HepG2 (cell line): ENCODE data around the gene AFAP1. TPM values are rescaled to one million over a fixed set of nuclear protein-coding genes. Genes with fewer than 3 reads are reported as not detected.

Experiments
- ATAC-seq: fragments of 200-7000 bp; cut with Tn5 transposase; 3 replicates; pipeline ENCODE4 v1.9.1; 2020; ENCODE audit warnings: mild to moderate bottlenecking, moderate library complexity
- BruUV-seq: library from RNA; stranded (reverse); fragments of 400-500 nt; replicated peaks from 2 replicates; lab custom pipeline; 2021; lab: Mats Ljungman, UMichigan
- CTCF ChIA-PET: fragments of 300-600 bp; formaldehyde crosslinking; extraction: SDS; loops from one replicate; lab custom pipeline; 2021; ENCODE audit warnings: low total read pairs, inconsistent platforms, low intra/inter-chr PET ratio; lab: Yijun Ruan, JAX
- POLR2A ChIA-PET: fragments of 350-600 bp; sonication (Branson Sonifier 250); formaldehyde crosslinking; loops from one replicate; lab custom pipeline; 2020; ENCODE audit warnings: antibody characterized with exemption, inconsistent platforms; lab: Yijun Ruan, JAX
- DNase-seq: peaks from one replicate; pipeline ENCODE4 v3.0.0-alpha.2; 2015; ENCODE audit warnings: low spot score
- FAIRE-seq: peaks from 3 replicates; lab custom pipeline; 2011; peaks lifted over from hg19 to GRCh38; lab: Jason Lieb, UNC
- H2AFZ ChIP-seq: one replicate; pipeline ENCODE4 v1.6.1; 2011; ENCODE audit warnings: low read length, inconsistent platforms
- H3K27ac ChIP-seq: fragments of 300-600 bp; 3 replicates; pipeline ENCODE4 v1.8.0; 2011; ENCODE audit warnings: mixed run types, mild to moderate bottlenecking, mixed read lengths, low read length, inconsistent platforms; ENCODE audit not compliant: insufficient read depth; ENCODE audit errors: extremely low read length
- H3K27me3 ChIP-seq, 2 experiments: fragments of 200-600 bp in 1 of 2; 2 replicates in 1 of 2; 3 replicates in 1 of 2; pipeline versions ENCODE4 v1.6.0 to v1.8.0; 2011; ENCODE audit warnings: low read length in 2 of 2, mild to moderate bottlenecking in 2 of 2, moderate library complexity in 2 of 2, inconsistent platforms in 1 of 2; ENCODE audit not compliant: insufficient read depth in 2 of 2, control insufficient read depth in 1 of 2
- H3K36me3 ChIP-seq, 2 experiments: fragments of 200-600 bp in 1 of 2; replicated peaks in 1 of 2; 2 replicates in 1 of 2; 3 replicates in 1 of 2; pipeline versions ENCODE4 v1.5.1 to v1.8.0; 2011; ENCODE audit warnings: low read length in 2 of 2, inconsistent platforms in 1 of 2; ENCODE audit not compliant: insufficient read depth in 2 of 2, control insufficient read depth in 1 of 2
- H3K4me1 ChIP-seq: 2 replicates; pipeline ENCODE4 v1.5.1; 2012; ENCODE audit warnings: low read length, inconsistent platforms; ENCODE audit not compliant: insufficient read depth
- H3K4me2 ChIP-seq: 2 replicates; pipeline ENCODE4 v1.6.0; 2011; ENCODE audit warnings: low read depth, low read length, inconsistent platforms
- H3K4me3 ChIP-seq, 3 experiments: fragments of 200-600 bp in 1 of 3; sonication (generic), shearing (Covaris generic) in 1 of 3; replicated peaks in 1 of 3; 2 replicates each; pipeline ENCODE4 v1.5.1; 2011 to 2016; ENCODE audit warnings: low read length in 3 of 3, inconsistent platforms in 2 of 3, low read depth in 2 of 3, mild to moderate bottlenecking in 2 of 3, control low read depth in 1 of 3, mixed read lengths in 1 of 3; ENCODE audit not compliant: insufficient read depth in 1 of 3
- H3K79me2 ChIP-seq: one replicate; pipeline ENCODE4 v1.6.1; 2011; ENCODE audit warnings: low read length, inconsistent platforms; ENCODE audit not compliant: insufficient read depth
- H3K9ac ChIP-seq: 2 replicates; pipeline ENCODE4 v1.6.0; 2011; ENCODE audit warnings: mild to moderate bottlenecking, low read depth, low read length, inconsistent platforms; ENCODE audit not compliant: insufficient read depth
- H3K9me3 ChIP-seq: 2 replicates; pipeline ENCODE4 v1.5.1; 2012; ENCODE audit warnings: mild to moderate bottlenecking, low read length
- H4K20me1 ChIP-seq: 2 replicates; pipeline ENCODE4 v1.6.0; 2011; ENCODE audit warnings: inconsistent platforms, mild to moderate bottlenecking, low read length, moderate library complexity; ENCODE audit not compliant: insufficient read depth
- GFI1 ChIP-seq: sonication (generic); formaldehyde crosslinking; IDR thresholded peaks from 2 replicates; pipeline ENCODE4 v1.5.0; 2020; ENCODE audit warnings: missing genetic modification reagents, mild to moderate bottlenecking, borderline replicate concordance
- ISX ChIP-seq: sonication (generic); formaldehyde crosslinking; conservative IDR thresholded peaks from 2 replicates; pipeline ENCODE4 v1.5.0; 2020; ENCODE audit warnings: missing genetic modification reagents
- RERE ChIP-seq: IDR thresholded peaks from 2 replicates; pipeline ENCODE4 v1.6.1; 2016; ENCODE audit warnings: low read depth, missing genetic modification reagents, missing compliant biosample characterization
- ZBTB4 ChIP-seq: sonication (generic); formaldehyde crosslinking; IDR thresholded peaks from 2 replicates; pipeline ENCODE4 v1.4.0; 2020; ENCODE audit warnings: missing genetic modification reagents, mild to moderate bottlenecking, borderline replicate concordance
- ZNF280D ChIP-seq: sonication (generic); formaldehyde crosslinking; IDR thresholded peaks from 2 replicates; pipeline ENCODE4 v1.5.1; 2020; ENCODE audit warnings: mild to moderate bottlenecking, missing genetic modification reagents
- ZNF740 ChIP-seq: sonication (generic); formaldehyde crosslinking; IDR thresholded peaks from 2 replicates; pipeline ENCODE4 v1.4.0; 2020; ENCODE audit warnings: missing genetic modification reagents
- WGBS: methylation state at CpG from one replicate; pipeline ENCODE4 v1.1.6; 2017; ENCODE audit warnings: low lambda C conversion rate; 5-methylcytosine and 5-hydroxymethylcytosine counted together
- in situ Hi-C: cut with HindIII; loops from 2 replicates; pipeline ENCODE4 v1.10.0; 2017; ENCODE audit warnings: low pct_unique_long_range_greater_than_20kb; ENCODE audit not compliant: extremely low pct_ligation_motif_present
- intact Hi-C: fragments of 100-400 bp; cut with micrococcal nuclease; formaldehyde crosslinking; loops from one replicate; pipeline ENCODE4 v1.10.0; 2022; ENCODE audit not compliant: unreplicated experiment
- polyA plus RNA-seq, 8 experiments: library from polyadenylated mRNA; depleted of rRNA in 3 of 8; stranded (reverse) in 7 of 8; unstranded in 1 of 8; fragments of >200 nt; fragmentation: Illumina TruSeq in 4 of 8; extraction: Trizol in 4 of 8; gene quantifications; 2 replicates each; pipeline versions ENCODE4 v1.2.1 to v1.2.3, GENCODE V29; 2011 to 2016; ENCODE audit warnings: low read depth in 4 of 8, missing spikeins in 1 of 8, mixed read lengths in 1 of 8; ENCODE audit not compliant: insufficient read depth in 1 of 8
- total RNA-seq, 5 experiments: library from RNA; depleted of rRNA; stranded (reverse); fragments of >200 nt; fragmentation: Illumina TruSeq; extraction: Trizol; gene quantifications; 2 replicates each; pipeline ENCODE4 v1.2.3, GENCODE V29; 2016; ENCODE audit warnings: low read depth in 1 of 5

AFAP1 gene
- total and polyA plus RNA-seq, 2 of the 13 experiments (the other 11 are each of a cell fraction or from before 2014, with no cell fraction given), result 2.5 TPM

- TF ChIP-seq ZBTB4 (CRISPR knock-in tag) (no peak), ZNF740 (CRISPR knock-in tag) (no peak), GFI1 (no peak)
Measured at GRCh38 chr4:7910952-7911578, 28.6 kb downstream of the AFAP1 start (continued).

GRCh38 chr4:7910263-7910896 lies 29.3 kb downstream of the AFAP1 start:
- intact Hi-C loops (no loop called here), in situ Hi-C loops (no loop called here)
- peaks cover 10% of the 10 kb centered on the region for H3K79me2 ChIP-seq
- no peak overlapping the region for H2AFZ ChIP-seq
- H3K27me3 ChIP-seq, result no peaks in the 10 kb centered on the region
- WGBS, result 95% methylated on average over 16 of the region's 16 CpGs
- no peaks in the 10 kb centered on the region for H3K36me3 ChIP-seq
- ChIA-PET CTCF (no interaction called here), POLR2A (no interaction called here)
- no peak for FAIRE-seq
- no peak overlapping the region for H3K4me3 ChIP-seq
- peaks cover 50% of the 10 kb centered on the region for H3K4me1 ChIP-seq
- H3K9me3 ChIP-seq, result no peaks in the 10 kb centered on the region
- no peak overlapping the region for H3K9ac ChIP-seq
- peak overlapping the region; percentile 53; the same call in 1 of the 2 replicates for H3K4me2 ChIP-seq
- DNase-seq, result no peak
- H3K27ac ChIP-seq, result peak overlapping the region; percentile 2
- no peaks in the 10 kb centered on the region for H4K20me1 ChIP-seq
- no TSS peak for BruUV-seq
- ATAC-seq, result no peak; the same call in 2 of the 3 replicates
- TF ChIP-seq RERE (no peak), ISX (CRISPR knock-in tag) (no peak), ZNF280D (CRISPR knock-in tag) (no peak)
